ENCODE data around the gene CCDC57.
"Not testable (repeated sequence)": the region's sequence is repeated elsewhere in the genome, so short reads cannot be mapped to it uniquely, and the experiment has no call there.

The CCDC57 gene

DNA sequence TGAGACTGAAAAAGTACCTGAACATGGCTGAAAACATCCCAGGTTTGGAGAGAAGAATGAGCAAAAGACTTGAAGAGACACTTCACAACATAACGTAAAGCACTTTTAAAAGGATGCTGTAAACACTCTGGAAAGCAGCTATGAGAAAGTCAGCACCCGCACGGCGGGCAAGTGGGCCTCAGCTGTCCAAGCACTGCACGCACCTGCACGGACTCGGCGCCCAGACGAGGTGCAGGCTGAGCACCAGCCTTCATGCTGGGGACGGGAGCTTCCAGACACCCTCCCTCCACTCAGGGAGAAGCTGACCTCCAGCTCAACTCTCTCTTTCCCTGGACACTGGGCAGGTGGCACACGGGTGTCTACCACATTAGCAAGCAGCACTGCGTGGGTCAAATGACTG, 13.1 kb downstream of the CCDC57 start:
- no peak for DNase-seq

DNA sequence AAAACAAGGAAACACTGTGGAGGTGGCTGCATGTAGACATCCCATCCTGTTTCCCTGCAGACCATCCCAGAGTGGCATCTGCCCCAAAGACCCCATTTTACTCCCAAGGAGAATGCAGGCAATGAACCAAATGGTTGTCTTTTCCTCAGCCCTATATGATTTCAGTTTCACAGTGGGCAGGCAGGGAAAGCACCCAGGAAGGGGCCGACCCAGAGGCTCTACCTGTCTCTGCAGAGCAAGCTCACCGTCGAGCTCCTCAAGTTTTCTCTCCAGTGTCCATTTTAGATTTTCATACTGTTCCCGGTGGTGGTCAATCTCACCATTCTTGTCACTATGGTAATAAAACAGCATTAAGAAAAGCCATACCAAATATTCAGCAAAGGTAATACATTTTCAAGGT, 14.6 kb downstream of the CCDC57 start:
- DNase-seq, result no peak

DNA sequence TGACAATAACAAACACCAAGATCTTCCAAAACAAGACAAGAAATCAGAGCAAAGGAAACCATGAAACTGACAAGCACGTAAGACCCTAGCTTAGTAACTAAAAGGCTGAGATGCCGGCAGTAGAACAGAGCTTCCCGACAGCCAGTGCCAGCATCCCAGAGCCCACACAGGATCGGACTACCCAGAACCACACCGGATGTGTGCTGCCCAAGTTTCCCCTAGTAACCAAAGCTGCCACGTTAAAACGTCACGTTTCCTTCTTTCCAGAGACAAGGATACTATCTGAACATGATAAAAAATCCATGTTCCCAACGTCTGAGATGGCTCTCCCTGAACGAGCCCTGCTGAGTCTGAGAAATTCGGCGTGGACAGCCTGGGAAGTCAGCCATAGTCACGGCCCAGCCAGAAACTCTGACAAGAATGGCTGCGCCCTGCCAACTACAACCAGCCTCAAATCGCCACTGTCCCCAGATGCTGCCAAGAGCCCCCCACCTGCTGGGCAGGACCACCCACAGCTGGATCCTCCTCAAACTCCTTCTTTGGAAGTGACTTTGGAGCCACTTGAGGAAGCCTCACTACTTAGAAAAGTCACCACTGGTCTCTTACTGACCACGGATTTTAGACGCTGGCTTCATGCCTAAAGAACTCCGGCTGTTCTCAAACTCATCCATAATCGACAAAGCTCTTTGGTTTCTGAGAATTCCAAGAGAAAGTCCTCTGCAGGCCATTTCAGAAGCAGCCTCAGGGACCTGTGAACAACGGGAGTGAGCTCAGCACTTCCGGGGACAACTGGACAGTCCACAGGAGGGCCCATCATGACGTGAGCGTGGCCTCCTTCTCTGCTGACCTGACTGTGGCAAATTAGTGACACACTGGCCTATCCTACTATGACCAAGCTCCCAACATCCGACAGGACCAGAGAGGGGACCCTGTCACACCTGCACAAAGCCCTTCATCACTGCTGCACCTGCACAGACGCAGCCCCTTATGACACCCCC, 16.7 kb downstream of the CCDC57 start:
- no peak for DNase-seq

DNA sequence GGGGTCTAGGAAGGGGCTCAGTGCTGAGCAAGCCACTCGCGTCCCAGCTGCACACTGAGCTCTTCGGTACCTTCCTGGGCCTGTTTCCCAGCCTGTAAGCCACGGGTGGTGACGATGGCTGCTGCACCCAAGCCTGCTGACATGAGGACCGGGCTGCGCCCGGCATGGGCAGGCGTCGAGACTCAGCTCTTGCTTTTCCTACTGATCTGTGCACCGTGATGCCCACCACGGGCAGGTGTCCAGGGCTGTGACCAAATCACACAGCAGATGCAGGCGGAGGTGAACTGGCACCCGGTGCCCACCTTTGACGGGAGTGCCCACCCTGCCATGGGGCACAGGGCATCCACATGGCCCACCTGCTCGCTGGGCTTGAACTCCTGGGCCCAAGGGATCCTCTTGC, 17.9 kb downstream of the CCDC57 start:
- DNase-seq, result no peak

DNA sequence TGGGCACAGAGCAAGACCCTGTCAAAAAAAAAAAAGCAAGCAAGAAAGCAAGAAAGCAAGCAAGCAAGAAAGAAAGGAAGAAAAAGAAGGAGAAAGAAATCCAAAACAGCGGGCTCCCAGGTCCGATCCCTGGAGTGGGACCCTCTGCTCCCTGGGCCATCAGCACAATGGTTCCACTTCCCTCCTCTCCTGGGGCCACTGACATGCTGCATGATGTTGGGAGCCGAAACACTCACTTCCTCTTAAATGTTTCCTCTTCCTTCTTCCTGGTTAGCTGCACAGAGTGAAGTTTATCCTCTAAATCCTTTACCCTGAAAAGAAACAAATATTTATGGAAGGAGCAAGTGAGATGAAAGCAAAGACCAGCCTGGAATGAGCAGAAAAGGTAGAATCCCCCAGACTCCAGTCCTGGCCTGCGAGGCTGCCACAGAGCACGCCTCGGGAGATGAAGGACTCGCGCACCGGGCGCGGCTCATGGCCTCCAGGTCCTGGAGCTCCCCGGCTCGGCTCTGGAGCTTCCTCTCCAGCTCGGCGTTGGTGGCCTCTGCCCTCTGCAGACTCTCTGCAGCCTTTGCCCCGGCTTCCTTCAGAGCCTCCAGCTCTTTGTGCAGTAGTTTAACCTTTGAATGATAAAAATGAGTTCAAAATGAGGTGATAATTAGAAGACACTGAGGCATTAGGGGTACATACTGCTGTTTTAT, 19.0 kb downstream of the CCDC57 start:
- DNase-seq, result no peak

DNA sequence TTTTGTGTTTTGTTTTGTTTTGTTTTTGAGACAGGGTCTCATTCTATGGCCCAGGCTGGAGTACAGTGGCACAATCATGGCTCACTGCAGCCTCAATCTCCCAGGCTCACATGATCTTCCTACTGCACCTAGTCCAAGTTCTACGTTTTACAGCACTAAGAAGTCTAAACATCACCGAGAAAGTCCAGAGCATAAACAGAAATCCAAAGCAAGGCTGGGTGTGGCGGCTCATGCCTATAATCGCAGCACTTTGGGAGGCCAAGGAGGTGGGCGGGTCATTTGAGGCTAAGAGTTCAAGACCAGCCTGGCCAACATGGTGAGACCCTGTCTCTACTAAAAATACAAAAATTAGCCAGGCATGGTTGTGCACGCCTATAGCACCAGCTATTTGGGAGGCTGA, 19.6 kb downstream of the CCDC57 start:
- DNase-seq, result not testable (repeated sequence)

DNA sequence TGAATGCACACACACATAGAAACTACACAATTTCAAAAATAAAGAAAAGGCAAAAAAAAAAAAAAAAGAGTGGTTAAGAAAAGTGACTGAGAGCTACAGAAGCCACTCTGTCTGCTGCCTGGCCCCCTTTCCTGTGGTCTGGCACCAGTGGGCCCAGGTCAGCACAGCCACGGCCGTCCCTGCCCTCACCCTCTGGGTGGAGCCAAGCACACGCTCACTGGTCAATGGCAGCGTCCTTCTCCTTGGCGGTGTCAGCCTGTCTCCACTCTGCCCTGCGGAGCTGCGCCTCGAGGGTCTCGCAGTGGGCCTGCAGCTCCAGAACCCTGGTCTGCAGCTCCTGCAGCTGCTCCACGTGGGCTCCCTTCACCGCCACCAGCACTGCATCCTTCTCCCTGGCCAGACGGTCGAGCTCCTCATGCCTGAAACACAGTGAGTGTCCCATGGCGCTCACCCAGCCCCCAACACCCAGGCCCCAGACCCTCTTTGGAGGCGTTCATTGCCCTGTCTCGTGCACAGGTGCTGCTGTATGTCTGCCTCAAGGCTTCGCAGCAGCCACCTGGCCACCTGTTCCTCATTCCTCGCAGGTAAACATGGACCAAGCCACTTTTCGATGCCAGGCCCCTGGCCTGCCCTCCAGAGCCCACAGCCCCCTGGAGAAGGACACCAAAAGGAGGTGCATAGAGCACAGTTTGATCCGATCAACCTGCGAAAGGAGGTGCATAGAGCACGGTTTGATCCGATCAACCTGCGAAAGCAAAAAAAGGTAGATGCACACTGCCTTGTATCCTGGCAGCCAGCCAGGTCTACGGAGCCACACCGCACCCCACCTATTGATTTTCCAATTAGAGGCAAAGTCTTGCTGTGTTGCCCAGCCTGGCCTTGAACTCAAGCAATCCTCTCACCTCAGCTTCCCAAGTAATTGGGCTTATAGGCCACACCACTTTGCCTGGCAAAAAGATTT, 24.4 kb downstream of the CCDC57 start:
- DNase-seq, result no peak

DNA sequence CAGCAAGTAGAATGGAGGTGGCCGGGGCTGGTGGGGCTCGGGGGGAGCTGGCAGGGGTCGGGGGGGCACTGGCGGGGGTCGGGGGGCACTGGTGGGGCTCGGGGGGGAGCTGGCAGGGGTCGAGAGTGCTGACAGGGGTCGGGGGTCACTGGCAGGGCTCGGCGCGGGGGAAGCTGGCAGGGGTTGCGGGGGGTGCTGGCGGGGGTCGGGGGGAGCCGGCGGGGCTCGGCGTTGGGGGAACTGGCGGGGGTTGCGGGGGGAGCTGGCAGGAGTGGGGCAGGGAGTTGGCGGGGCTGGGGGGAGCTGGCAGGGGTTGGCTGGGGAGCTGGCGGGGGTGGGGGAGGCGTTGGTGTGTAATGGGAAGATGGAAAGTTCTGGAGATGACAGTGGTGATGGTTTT, 25.1 kb downstream of the CCDC57 start:
- DNase-seq, result no peak

DNA sequence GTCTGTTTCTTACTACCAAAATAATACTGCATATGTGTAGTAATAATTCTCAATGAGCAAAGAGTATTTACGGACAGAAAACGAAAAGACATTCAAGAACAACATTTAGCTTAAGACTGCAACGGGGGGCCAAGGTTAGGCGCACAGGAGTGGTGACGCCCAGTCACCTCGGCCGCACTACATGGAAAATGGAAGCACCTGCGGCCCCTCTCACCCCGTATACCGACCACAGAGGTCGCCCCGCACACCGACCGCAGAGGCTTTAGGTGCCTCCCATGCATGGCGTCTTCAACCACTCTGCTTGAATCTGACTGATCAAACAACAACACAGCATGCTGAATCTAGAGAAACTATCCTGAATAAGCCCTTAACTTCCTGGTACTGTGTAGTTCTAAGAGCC, 26.4 kb downstream of the CCDC57 start:
- no peak for DNase-seq

DNA sequence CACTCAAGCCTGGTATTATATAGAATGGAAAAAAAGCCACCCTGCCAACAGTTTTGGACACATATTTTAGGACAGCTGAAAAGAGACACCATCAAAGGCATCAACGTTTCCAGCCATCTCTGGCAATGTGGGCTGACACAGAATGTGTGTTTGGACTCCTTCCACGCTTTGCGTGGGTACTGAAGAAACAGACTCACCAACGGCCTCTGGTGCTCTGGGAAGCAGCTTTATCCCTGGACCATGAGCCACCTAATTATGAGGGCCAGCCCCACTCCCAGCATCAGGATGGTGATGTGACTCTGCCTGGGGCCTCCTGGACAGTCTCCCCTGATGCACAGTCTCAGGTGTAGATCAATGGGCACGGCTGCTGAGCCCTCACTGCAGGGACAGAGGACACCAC, 27.9 kb downstream of the CCDC57 start:
- DNase-seq, result no peak

DNA sequence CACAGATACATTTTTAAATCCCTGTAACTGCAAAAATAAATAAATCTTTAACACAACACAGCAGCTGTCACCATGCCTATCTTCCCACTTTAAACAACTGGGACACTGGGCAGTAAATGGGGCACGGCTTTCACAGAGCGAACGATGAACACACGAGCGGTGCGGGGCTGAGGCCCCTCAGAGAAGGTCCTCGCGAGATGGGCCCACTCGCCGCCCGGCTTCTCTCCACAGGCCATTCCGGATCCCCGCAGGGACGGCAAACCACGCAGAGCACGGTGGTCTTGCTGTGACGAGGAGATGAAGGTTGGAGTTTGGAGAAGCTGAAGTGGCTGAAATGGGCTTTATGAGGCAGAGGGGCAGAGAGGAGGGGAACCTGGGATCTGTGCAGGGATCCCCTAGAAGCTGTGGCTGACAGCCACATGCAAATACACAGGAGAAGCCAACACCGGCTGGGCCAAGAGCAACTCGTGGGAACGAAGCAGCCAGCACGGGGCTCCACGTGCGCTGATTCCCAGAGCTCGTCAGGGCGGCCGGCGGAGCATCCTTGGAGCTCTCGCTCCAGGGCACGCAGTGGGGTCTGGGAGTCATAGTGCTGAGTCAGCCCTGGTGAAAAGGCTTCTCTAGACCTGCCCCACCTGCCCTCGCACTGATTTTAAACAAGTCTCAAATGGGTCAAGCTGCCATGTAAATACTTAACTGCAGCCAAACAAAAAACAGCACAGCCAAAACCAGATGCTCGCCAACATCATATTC, 31.7 kb downstream of the CCDC57 start:
- DNase-seq, result no peak

DNA sequence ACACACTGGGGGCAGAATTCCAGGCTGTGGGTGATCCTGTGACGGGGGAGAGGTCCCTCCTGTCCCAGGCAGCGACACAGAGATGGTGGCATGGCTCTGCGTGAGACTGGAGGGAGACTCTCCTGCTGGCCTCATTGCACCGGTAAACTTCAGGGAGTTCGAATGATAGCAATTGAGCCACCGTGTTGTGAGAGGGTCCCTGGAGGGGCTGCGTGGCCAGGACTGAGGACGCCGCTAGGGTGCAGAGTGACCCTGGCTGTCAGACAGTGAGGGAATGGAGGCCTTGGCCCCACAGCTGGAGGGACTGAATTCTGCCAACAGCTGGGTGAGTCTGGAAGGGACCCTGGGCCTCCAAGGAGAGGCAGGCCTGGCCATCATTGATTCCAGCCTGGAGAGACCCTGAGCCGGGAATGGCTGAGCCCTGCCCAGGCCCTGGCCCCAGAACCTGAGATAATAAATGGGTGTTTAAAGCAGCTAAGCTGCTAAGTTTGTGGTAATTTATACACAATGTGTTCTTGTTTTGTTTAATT, 32.6 kb downstream of the CCDC57 start:
- DNase-seq, result no peak

DNA sequence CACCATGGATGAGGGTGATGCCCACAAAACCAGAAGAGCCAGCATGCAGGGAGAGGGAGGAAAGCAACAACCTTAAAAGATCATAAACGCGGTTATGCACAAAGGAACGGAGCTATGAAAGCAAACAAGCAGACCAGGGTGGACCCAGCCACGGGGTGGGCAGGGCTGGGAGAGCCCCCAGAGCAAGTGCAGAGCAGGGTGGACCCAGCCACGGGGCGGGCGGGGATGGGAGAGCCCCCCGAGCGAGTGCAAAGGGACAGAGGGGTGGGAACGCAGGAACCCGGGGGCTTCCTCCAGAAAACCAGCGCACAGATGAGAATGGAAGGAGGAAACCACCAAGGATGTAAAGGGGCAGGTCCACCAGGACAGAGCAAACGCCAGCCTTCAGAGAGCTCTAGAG, 33.2 kb downstream of the CCDC57 start:
- DNase-seq, result no peak

DNA sequence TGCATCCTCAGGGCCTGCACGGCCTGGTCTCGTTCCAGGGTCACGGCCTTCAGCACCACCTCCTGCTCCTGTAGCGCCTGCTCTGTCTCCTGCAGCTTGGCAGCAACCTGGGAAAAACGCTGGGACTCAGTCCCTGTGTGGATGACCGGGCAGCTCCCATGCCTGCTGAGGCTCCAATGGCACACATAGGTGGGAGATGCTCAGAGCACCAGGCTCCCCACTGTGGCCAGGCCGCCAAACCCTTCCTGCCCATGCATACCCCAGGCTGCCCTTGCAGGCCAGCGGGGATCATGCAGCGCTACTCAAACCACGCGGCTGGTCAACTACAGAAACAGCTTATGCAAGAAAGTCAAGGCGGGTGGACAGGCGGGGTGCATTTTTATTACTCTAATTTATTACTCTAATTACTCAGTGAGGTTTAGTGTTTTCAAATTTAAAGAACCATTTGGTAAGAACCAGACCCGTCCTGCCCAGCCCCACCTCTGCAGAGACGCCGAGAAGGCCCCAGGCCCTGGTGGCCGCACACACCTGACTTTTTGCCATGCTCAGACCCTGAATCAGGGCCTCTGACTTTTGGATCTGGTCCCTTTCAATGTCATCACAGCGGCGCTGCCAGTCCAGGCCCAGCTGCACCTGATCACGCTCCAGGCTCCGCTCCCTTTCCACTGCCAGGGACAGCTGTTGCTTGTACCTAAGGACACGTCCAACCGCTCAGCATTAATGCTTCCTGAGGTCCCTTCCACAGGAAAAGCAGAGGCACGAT, 34.0 kb downstream of the CCDC57 start:
- no peak for DNase-seq

DNA sequence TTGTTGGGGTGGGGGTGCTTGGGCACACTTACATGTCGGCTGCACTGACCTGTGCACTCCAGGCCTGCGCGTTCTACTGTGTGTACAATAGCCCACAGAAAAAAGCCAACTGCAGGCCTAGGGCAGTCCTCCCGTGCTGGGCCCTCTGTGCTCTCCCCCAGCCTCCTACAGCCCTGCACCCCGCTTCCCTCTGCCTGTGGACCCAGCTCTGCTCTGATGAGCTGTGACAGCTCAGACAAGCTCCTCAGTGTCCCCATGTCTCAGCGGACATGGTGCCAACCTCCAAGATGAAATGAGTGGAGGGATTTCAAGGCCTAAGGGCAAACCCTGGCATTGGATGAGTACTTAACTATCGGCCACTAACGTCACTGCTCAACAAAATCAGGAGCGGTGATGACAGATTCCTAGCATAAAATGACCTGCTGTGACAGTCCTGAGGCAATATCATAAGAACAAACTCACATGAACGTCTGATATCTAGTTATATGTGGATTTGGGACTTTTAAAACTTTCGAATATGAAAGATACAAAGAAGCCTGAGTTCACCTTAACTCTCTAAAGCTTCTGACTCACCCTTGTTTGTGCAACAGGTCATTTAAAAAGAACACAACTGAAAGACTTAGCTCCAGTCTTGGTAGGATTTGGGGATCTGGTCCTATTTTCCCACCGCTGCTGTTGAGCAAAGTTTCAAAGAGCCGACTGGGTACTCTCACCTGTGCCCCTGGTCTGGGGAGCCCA, 34.7 kb downstream of the CCDC57 start:
- no peak for DNase-seq

DNA sequence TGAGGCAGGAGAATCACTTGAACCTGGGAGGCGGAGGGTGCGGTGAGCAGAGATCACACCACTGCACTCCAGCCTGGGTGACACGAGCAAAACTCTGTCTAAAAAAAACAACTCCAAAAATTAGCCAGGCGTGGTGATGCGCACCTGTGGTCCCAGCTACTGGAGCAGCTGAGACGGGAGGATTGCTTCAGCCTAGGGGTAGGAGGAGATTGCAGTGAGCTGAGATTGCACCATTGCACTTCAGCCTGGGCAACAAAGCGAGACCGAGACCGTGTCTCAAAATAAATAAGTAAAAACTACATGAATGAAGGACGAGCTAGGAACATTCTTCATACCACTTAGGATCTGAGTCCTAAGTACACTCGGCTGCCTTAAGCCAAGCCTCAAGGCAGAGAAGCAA, 35.4 kb downstream of the CCDC57 start:
- no peak for DNase-seq

DNA sequence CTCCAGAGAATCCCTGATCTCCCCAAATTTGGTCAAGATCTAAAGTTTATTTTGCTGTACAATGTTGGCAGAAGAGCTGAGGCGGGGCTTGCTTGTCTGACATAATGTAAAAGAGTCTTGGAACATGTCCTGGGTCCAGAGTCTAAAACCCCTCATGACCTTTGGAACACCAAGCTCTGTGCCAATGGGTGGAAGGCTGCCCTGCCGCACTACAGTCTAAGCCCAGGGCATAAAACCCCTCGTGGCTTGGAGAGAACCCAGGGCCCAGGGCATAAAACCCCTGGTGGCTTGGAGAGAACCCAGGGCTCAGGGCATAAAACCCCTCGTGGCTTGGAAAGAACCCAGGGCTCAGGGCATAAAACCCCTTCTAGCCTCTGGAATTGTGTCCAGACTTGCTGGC, 36.7 kb downstream of the CCDC57 start:
- no peak for DNase-seq

DNA sequence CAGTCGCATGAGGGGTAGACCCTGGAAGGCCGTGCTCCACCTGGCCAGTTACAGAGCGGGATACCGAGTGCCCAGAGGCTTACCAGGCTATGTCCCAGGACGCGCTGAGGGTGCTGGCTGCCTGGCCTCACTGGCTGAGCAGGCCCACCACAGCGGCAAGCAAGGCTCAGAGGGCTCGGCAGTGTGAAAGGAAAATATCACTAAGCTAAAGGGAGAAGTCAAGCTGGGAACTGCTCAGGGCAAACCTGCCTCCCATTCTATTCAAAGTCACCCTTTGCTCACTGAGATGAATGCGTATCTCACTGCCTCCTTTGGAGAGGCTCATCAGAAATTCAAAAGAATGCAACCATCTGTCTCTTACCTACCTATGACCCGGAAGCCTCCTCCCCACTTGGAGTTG, 37.4 kb downstream of the CCDC57 start:
- no peak for DNase-seq

DNA sequence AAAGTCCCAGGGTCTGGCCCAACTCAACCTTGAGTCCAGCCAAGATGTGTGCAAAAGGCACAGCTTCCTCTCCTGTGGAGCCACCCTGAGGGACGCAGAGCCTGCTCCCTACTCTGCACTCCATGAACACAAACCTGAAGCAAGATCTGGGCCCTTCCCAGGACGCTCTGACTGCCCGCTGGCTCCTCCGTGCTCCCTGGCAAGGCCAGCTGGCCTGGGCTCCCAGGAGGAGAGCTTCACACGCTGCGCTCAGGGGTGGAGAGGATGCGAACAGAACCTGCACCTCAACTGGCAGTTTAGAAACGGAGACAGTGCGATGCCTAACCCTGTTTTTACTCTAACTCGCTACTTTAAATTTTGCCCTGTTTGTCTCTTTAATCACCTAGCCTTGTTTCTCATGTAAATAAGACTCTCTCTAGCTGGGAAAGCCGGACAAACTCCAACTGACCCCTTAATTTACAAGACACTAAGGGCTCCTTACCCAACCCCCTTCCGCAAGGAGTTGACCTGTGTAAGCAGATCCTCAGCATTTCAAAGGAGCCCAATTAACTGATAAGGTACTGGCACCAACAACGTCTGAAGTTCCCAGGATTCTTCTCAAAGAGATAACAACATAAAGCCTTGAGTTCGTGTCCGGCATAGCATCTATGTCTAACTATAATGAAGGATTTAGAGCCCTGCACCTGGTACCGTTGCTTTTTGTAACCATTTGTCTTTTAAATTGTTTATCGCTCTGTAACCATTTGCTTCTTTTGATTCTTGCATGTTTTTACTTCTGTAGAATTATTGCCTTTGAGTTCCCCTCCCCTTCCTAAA, 38.4 kb downstream of the CCDC57 start:
- not testable (repeated sequence) for DNase-seq

Data from SW 1271 (cell line).